Endothelial cell of umbilical vein (primary cell): Measurements from ENCODE around the gene IFRD2. TPM values are rescaled to one million over a fixed set of nuclear protein-coding genes. Genes with fewer than 3 reads are reported as not detected.

Source experiments
- BruUV-seq: library from RNA; stranded (reverse); fragments of 400-500 nt; replicated peaks from 2 replicates; lab custom pipeline; 2021; lab: Mats Ljungman, UMichigan
- CTCF ChIA-PET: fragments of 300-600, 350-600 bp; sonication (Branson Sonifier 250); formaldehyde crosslinking; loops from one replicate; lab custom pipeline; 2021; ENCODE audit warnings: antibody characterized with exemption, inconsistent platforms; lab: Charles Lee
- POLR2A ChIA-PET: fragments of 300-600, 350-600 bp; sonication (Branson Sonifier 250); formaldehyde crosslinking; loops from one replicate; lab custom pipeline; 2021; ENCODE audit warnings: antibody characterized with exemption, inconsistent platforms; lab: Charles Lee
- DNase-seq: peaks from one replicate; pipeline ENCODE4 v3.0.0-alpha.2; 2011; ENCODE audit warnings: low read depth, low spot score
- FAIRE-seq: peaks from 2 replicates; lab custom pipeline; 2011; peaks lifted over from hg19 to GRCh38; lab: Jason Lieb, UNC
- H2AFZ ChIP-seq: 2 replicates; pipeline ENCODE4 v1.6.0; 2012; ENCODE audit warnings: low read depth, low read length, control low read depth, inconsistent platforms
- H3K27ac ChIP-seq: 2 replicates; pipeline ENCODE4 v1.5.1; 2011; ENCODE audit warnings: low read depth, mild to moderate bottlenecking, control low read depth, low read length, moderate library complexity; ENCODE audit not compliant: insufficient read depth
- H3K27me3 ChIP-seq, 2 experiments: 2 replicates each; pipeline versions ENCODE4 v1.6.0 to v1.6.1; 2011; ENCODE audit warnings: low read length in 2 of 2, mixed read lengths in 1 of 2; ENCODE audit not compliant: control insufficient read depth in 2 of 2, insufficient read depth in 2 of 2
- H3K36me3 ChIP-seq, 2 experiments: 2 replicates in 1 of 2; 3 replicates in 1 of 2; pipeline ENCODE4 v1.5.1; 2011; ENCODE audit warnings: low read length in 2 of 2, mild to moderate bottlenecking in 1 of 2, moderate library complexity in 1 of 2; ENCODE audit not compliant: control insufficient read depth in 2 of 2, insufficient read depth in 2 of 2; ENCODE audit errors: extremely low read depth in 1 of 2
- H3K4me1 ChIP-seq: 3 replicates; pipeline ENCODE4 v1.5.1; 2011; ENCODE audit warnings: mild to moderate bottlenecking, low read length; ENCODE audit not compliant: control insufficient read depth, insufficient read depth; ENCODE audit errors: extremely low read depth
- H3K4me2 ChIP-seq: 2 replicates; pipeline ENCODE4 v1.6.1; 2011; ENCODE audit warnings: low read length, control low read depth, mixed read lengths; ENCODE audit not compliant: insufficient read depth
- H3K4me3 ChIP-seq, 3 experiments: fragments of 200-600 bp in 1 of 3; sonication (generic), shearing (Covaris generic) in 1 of 3; replicated peaks in 1 of 3; 2 replicates each; pipeline ENCODE4 v1.5.1; 2011 to 2016; ENCODE audit warnings: control low read depth in 3 of 3, low read length in 3 of 3, mild to moderate bottlenecking in 2 of 3, inconsistent platforms in 1 of 3, low read depth in 1 of 3, moderate library complexity in 1 of 3; ENCODE audit not compliant: insufficient read depth in 1 of 3
- H3K79me2 ChIP-seq: 2 replicates; pipeline ENCODE4 v1.6.0; 2012; ENCODE audit warnings: low read length, inconsistent platforms; ENCODE audit not compliant: control insufficient read depth, insufficient read depth
- H3K9ac ChIP-seq: replicated peaks from 2 replicates; pipeline ENCODE3; 2011; ENCODE audit warnings: low read length, control low read depth; ENCODE audit not compliant: insufficient read depth; ENCODE audit errors: extremely low read depth
- H3K9me1 ChIP-seq: replicated peaks from 3 replicates; pipeline ENCODE4 v1.6.0; 2011; ENCODE audit warnings: mild to moderate bottlenecking, low read length; ENCODE audit not compliant: control insufficient read depth, insufficient read depth; ENCODE audit errors: extremely low read depth
- H3K9me3 ChIP-seq: replicated peaks from 2 replicates; pipeline ENCODE4 v1.5.1; 2012; ENCODE audit warnings: low read length, inconsistent platforms; ENCODE audit not compliant: control insufficient read depth, insufficient read depth
- H4K20me1 ChIP-seq: replicated peaks from 2 replicates; pipeline ENCODE3; 2011; ENCODE audit warnings: mild to moderate bottlenecking, low read length; ENCODE audit not compliant: control insufficient read depth, insufficient read depth; ENCODE audit errors: extremely low read depth
- EZH2 ChIP-seq: IDR thresholded peaks from 2 replicates; pipeline ENCODE4 v1.6.1; 2012; ENCODE audit warnings: borderline replicate concordance, low read depth, mild to moderate bottlenecking, moderate library complexity, low read length, inconsistent platforms; ENCODE audit not compliant: severe bottlenecking
- FOS ChIP-seq: IDR thresholded peaks from 2 replicates; pipeline ENCODE4 v1.6.1; 2011; ENCODE audit warnings: mild to moderate bottlenecking, low read length, moderate library complexity, borderline replicate concordance; ENCODE audit not compliant: insufficient read depth
- GATA2 ChIP-seq: IDR thresholded peaks from 2 replicates; pipeline ENCODE4 v1.7.0; 2011; ENCODE audit warnings: low read depth, mild to moderate bottlenecking, moderate library complexity, mixed read lengths, low read length; ENCODE audit not compliant: insufficient read length, insufficient read depth
- JUN ChIP-seq: IDR thresholded peaks from 2 replicates; pipeline ENCODE4 v1.6.1; 2011; ENCODE audit warnings: borderline replicate concordance, low read depth; ENCODE audit not compliant: insufficient read length, insufficient read depth
- MYC ChIP-seq: IDR thresholded peaks from one replicate; pipeline ENCODE4 v1.6.1; 2011; ENCODE audit warnings: mild to moderate bottlenecking, low read depth, low read length
- POLR2A ChIP-seq: IDR thresholded peaks from 2 replicates; pipeline ENCODE4 v1.6.1; 2012; ENCODE audit warnings: low read depth, mild to moderate bottlenecking, control low read depth, low read length
- POLR2AphosphoS5 ChIP-seq: IDR thresholded peaks from 2 replicates; pipeline ENCODE4 v1.6.1; 2012; ENCODE audit warnings: low read depth, mild to moderate bottlenecking, control low read depth, low read length, moderate library complexity; ENCODE audit not compliant: insufficient read depth
- dilution Hi-C: fragments of 300-500 bp; cut with MboI; formaldehyde crosslinking; loops from one replicate; pipeline ENCODE4 v1.15.0; 2019; ENCODE audit warnings: low sequenced_read_pairs; ENCODE audit not compliant: extremely low pct_ligation_motif_present
- intact Hi-C: fragments of 100-400 bp; cut with micrococcal nuclease; formaldehyde crosslinking; loops from one replicate; pipeline ENCODE4 v1.10.0; 2022
- polyA plus RNA-seq, 4 experiments: library from polyadenylated mRNA; depleted of rRNA in 3 of 4; stranded (reverse) in 3 of 4; unstranded in 1 of 4; fragments of >200 nt; gene quantifications; 2 replicates each; pipeline versions ENCODE4 v1.2.1 to v1.2.3, GENCODE V29; 2011 to 2012; ENCODE audit warnings: missing spikeins in 1 of 4
- total RNA-seq: library from RNA; stranded (reverse); gene quantifications from 2 replicates; pipeline ENCODE4 v1.2.3, GENCODE V29; 2021
- TF ChIP-seq, protein P1 (sequence below): IDR thresholded peaks from 2 replicates; pipeline ENCODE4 v1.6.1; 2011; ENCODE audit not compliant: insufficient read depth, insufficient read length
- TF ChIP-seq, protein P2 (sequence below), 2 donors: IDR thresholded peaks; 1 replicate in 1 of 2; 2 replicates in 1 of 2; pipeline ENCODE4 v1.5.1; 2011; ENCODE audit warnings: low read length in 2 of 2, mild to moderate bottlenecking in 2 of 2, moderate library complexity in 2 of 2, control low read depth in 1 of 2, inconsistent platforms in 1 of 2, low read depth in 1 of 2; ENCODE audit not compliant: insufficient read depth in 1 of 2; ENCODE audit errors: extremely low read depth in 1 of 2

Gene IFRD2
- total and polyA plus RNA-seq, 2 donors (not counting 3 experiments of a cell fraction or from before 2014, with no cell fraction given) = 99.4 to 111 TPM

DNA sequence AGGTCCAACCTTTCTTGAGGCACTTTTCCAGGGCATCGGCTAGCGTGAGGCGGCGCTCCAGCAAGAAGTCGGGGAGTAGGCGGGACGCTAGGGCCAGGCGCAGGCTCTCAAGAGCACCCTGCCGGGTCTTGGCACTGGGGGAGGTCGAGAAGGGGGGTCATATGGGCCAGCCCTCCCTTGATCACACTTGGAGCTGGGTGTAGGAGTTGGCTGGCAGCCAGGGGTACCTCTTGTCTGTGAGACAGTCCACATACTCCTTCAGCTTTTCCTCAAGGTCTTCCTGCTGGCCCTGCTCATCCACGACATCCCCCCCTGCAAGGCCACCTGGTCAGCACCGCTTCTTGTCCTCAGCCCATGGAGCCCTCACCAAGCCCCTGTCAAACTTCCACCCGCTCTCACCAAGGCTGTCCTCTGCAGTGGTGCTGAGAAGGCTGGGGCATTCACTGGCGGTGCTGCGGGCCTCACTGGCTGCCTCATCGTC lies 2.0 kb downstream of the IFRD2 start:
- Histone ChIP-seq H3K4me1 (peaks cover 11% of the 10 kb centered on the region), H3K27me3 (no peaks in the 10 kb centered on the region), H3K9me3 (no peaks in the 10 kb centered on the region), H2AFZ (no peak overlapping the region), H3K9me1 (no peaks in the 10 kb centered on the region), H3K4me3 (no peak overlapping the region), H3K79me2 (peaks cover 27% of the 10 kb centered on the region), H4K20me1 (no peaks in the 10 kb centered on the region), H3K36me3 (peaks cover 3 to 35% of the 10 kb centered on the region in 2 experiments), H3K9ac (no peak overlapping the region), H3K4me2 (no peak overlapping the region), H3K27ac (no peak overlapping the region)
- no peak for DNase-seq
- no peak for FAIRE-seq
- POLR2A ChIA-PET = no interaction called here
- intact Hi-C loops (no loop called here), dilution Hi-C loops (no loop called here)
- CTCF ChIA-PET = no interaction called here
- no TSS peak for BruUV-seq
- TF ChIP-seq EZH2 (no peak), MYC (no peak), JUN (no peak), POLR2AphosphoS5 (no peak), FOS (no peak), POLR2A (no peak), GATA2 (no peak)
- TF ChIP-seq, protein P1, sequence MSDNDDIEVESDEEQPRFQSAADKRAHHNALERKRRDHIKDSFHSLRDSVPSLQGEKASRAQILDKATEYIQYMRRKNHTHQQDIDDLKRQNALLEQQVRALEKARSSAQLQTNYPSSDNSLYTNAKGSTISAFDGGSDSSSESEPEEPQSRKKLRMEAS = no peak
- TF ChIP-seq, protein P2, sequence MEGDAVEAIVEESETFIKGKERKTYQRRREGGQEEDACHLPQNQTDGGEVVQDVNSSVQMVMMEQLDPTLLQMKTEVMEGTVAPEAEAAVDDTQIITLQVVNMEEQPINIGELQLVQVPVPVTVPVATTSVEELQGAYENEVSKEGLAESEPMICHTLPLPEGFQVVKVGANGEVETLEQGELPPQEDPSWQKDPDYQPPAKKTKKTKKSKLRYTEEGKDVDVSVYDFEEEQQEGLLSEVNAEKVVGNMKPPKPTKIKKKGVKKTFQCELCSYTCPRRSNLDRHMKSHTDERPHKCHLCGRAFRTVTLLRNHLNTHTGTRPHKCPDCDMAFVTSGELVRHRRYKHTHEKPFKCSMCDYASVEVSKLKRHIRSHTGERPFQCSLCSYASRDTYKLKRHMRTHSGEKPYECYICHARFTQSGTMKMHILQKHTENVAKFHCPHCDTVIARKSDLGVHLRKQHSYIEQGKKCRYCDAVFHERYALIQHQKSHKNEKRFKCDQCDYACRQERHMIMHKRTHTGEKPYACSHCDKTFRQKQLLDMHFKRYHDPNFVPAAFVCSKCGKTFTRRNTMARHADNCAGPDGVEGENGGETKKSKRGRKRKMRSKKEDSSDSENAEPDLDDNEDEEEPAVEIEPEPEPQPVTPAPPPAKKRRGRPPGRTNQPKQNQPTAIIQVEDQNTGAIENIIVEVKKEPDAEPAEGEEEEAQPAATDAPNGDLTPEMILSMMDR (IDR thresholded peaks at IDR 0.05; ENCODE audit: extremely low read depth in 1 of 2, insufficient read depth in 1 of 2, low read depth in 1 of 2, low read length in 2 of 2) = no peak
